Measurements from ENCODE around the gene FHIT. TPM values are rescaled to one million over a fixed set of nuclear protein-coding genes. Genes with fewer than 3 reads are reported as not detected.

FHIT gene
- total RNA-seq, 2 donors from 2014 or later = 6.8 to 12.3 TPM

- Mint-ChIP-seq H3K9me3 (peaks cover 12% of the 10 kb centered on the region), H3K4me3 (no peak overlapping the region), H3K4me1 (peaks cover 23% of the 10 kb centered on the region), H3K27me3 (ENCODE audit: insufficient read depth) (no peaks in the 10 kb centered on the region), H3K27ac (no peak overlapping the region), H3K36me3 (ENCODE audit: low read depth) (no peaks in the 10 kb centered on the region)
- WGBS, 2 experiments (ENCODE audit: insufficient coverage in 1 of 2, insufficient read length in 1 of 2) = 80 to 95% methylated on average over 1 to 3 of the region's 3 CpGs
- H3K36me3 ChIP-seq (ENCODE audit: control insufficient read depth, insufficient read depth, low read length) = no peaks in the 10 kb centered on the region
- H3K9me3 ChIP-seq (ENCODE audit: control insufficient read depth, low read length) = peaks cover 8% of the 10 kb centered on the region
- H3K4me1 ChIP-seq (ENCODE audit: control insufficient read depth, insufficient read depth, low read length) = peaks cover 3% of the 10 kb centered on the region
- no peak overlapping the region for H3K4me3 ChIP-seq (ENCODE audit: low read length)
- DNase-seq = no peak
- H3K27me3 ChIP-seq (ENCODE audit: control insufficient read depth, insufficient read depth, low read length, poor library complexity, severe bottlenecking) = no peaks in the 10 kb centered on the region
- H3K9ac ChIP-seq (ENCODE audit: extremely low read depth, low read length, poor library complexity, severe bottlenecking) = no peak overlapping the region
- TF ChIP-seq CTCF (conservative IDR thresholded peaks at IDR 0.05) = no peak
- no peak overlapping the region for H3K27ac ChIP-seq (ENCODE audit: low read depth, low read length)
These were observed 463.1 kb downstream of the FHIT start for GRCh38 chr3:60788185-60788584.

- Histone ChIP-seq H3K27ac (ENCODE audit: low read depth, low read length) (no peak overlapping the region), H3K4me3 (ENCODE audit: low read length) (no peak overlapping the region), H3K9me3 (ENCODE audit: control insufficient read depth, low read length) (peaks cover 37% of the 10 kb centered on the region), H3K4me1 (ENCODE audit: control insufficient read depth, insufficient read depth, low read length) (peaks cover 3% of the 10 kb centered on the region), H3K27me3 (ENCODE audit: control insufficient read depth, insufficient read depth, low read length, poor library complexity, severe bottlenecking) (no peaks in the 10 kb centered on the region), H3K9ac (ENCODE audit: extremely low read depth, low read length, poor library complexity, severe bottlenecking) (no peak overlapping the region), H3K36me3 (ENCODE audit: control insufficient read depth, insufficient read depth, low read length) (no peaks in the 10 kb centered on the region)
- WGBS, 2 experiments (ENCODE audit: insufficient coverage in 1 of 2, insufficient read length in 1 of 2) = 95% methylated on average over 1 of the region's 1 CpG; no CpG with 5 or more reads in 1 of the 2 experiments
- H3K9me3 Mint-ChIP-seq = peaks cover 62% of the 10 kb centered on the region
- H3K27ac Mint-ChIP-seq = no peak overlapping the region
- no peak overlapping the region for H3K4me3 Mint-ChIP-seq
- H3K36me3 Mint-ChIP-seq (ENCODE audit: low read depth) = peaks cover 6% of the 10 kb centered on the region
- H3K4me1 Mint-ChIP-seq = peaks cover 13% of the 10 kb centered on the region
- DNase-seq = no peak
- no peaks in the 10 kb centered on the region for H3K27me3 Mint-ChIP-seq (ENCODE audit: insufficient read depth)
- TF ChIP-seq CTCF (conservative IDR thresholded peaks at IDR 0.05) = no peak
These were observed 469.3 kb downstream of the FHIT start for GRCh38 chr3:60781935-60782334.

- no peak overlapping the region for H3K4me3 Mint-ChIP-seq
These were observed 471.6 kb downstream of the FHIT start for GRCh38 chr3:60779637-60780036.

More at GRCh38 chr3:60779637-60780036, 471.6 kb downstream of the FHIT start:
- Histone ChIP-seq H3K4me3 (ENCODE audit: low read length) (no peak overlapping the region), H3K27ac (ENCODE audit: low read depth, low read length) (no peak overlapping the region), H3K4me1 (ENCODE audit: control insufficient read depth, insufficient read depth, low read length) (no peaks in the 10 kb centered on the region), H3K36me3 (ENCODE audit: control insufficient read depth, insufficient read depth, low read length) (no peaks in the 10 kb centered on the region), H3K9me3 (ENCODE audit: control insufficient read depth, low read length) (peaks cover 57% of the 10 kb centered on the region), H3K27me3 (ENCODE audit: control insufficient read depth, insufficient read depth, low read length, poor library complexity, severe bottlenecking) (no peaks in the 10 kb centered on the region), H3K9ac (ENCODE audit: extremely low read depth, low read length, poor library complexity, severe bottlenecking) (no peak overlapping the region)
- H3K9me3 Mint-ChIP-seq = peaks cover 80% of the 10 kb centered on the region
- TF ChIP-seq CTCF (conservative IDR thresholded peaks at IDR 0.05) = no peak
- H3K4me1 Mint-ChIP-seq = peaks cover 4% of the 10 kb centered on the region
- 94 to 95% methylated on average over 5 to 7 of the region's 7 CpGs for WGBS, 2 experiments (ENCODE audit: insufficient coverage in 1 of 2, insufficient read length in 1 of 2)
- H3K36me3 Mint-ChIP-seq (ENCODE audit: low read depth) = peaks cover 21% of the 10 kb centered on the region
- DNase-seq = no peak
- no peaks in the 10 kb centered on the region for H3K27me3 Mint-ChIP-seq (ENCODE audit: insufficient read depth)
- no peak overlapping the region for H3K27ac Mint-ChIP-seq
